Keratinocyte (primary cell): ENCODE data around the gene BCOR.

ENCODE experiments used
- EZH2 ChIP-seq: IDR thresholded peaks from one replicate; pipeline ENCODE4 v1.6.1; 2012; ENCODE audit warnings: inconsistent platforms, mild to moderate bottlenecking, low read length, moderate library complexity
- TF ChIP-seq, protein P1 (sequence below), 3 experiments: IDR thresholded peaks in 1 of 3; conservative IDR thresholded peaks in 1 of 3; optimal IDR thresholded peaks in 1 of 3; 2 replicates in 2 of 3; 3 replicates in 1 of 3; pipeline versions ENCODE3 to v1.5.1; 2011; ENCODE audit warnings: low read length in 3 of 3, mild to moderate bottlenecking in 3 of 3, moderate library complexity in 2 of 3, control low read depth in 1 of 3, inconsistent platforms in 1 of 3; ENCODE audit not compliant: insufficient read depth in 2 of 3; ENCODE audit errors: extremely low read depth in 1 of 3

DNA sequence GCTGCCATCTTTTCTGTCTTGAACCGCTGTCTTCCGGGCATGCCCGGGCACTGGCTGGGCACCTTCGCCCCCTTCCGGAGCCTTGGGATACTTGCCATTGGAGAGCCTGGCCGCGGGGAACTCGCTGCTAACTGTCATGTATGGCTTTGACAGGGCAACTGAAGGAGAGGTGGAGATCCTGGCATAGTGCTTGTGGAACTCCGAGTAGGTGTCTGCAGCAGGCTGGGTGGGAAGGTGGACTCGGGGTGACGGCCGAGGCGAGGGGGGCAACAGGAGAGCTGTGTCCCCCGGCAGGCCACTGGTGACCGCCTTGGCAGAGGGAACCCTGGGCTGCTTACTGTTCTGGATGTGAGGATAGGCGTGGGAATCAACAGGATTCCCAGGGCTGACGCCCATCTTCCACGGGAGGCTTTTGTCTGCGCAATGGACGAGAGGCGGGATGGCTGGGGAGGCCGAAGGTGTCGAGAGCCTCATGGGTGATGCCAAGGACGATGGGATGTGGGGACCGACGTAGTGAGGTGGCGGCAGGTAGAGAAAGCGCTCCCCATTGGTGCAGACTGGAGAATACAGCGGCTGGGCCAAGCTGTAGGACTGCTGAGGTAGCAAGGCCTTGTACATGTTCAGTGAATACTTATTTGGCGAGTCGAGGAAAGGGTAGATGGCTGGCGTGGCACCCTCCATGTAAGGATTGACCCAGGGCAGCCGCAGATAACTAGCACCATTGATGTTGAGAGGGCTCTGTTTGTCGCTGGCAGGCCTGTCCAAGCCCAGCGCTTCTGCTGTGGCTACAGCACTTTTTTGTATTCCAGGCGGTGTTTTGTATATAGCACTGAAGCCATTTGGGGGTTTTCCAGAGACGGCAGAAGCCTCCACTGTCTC lies 23.4 kb downstream of the BCOR start:
- TF ChIP-seq, protein P1, sequence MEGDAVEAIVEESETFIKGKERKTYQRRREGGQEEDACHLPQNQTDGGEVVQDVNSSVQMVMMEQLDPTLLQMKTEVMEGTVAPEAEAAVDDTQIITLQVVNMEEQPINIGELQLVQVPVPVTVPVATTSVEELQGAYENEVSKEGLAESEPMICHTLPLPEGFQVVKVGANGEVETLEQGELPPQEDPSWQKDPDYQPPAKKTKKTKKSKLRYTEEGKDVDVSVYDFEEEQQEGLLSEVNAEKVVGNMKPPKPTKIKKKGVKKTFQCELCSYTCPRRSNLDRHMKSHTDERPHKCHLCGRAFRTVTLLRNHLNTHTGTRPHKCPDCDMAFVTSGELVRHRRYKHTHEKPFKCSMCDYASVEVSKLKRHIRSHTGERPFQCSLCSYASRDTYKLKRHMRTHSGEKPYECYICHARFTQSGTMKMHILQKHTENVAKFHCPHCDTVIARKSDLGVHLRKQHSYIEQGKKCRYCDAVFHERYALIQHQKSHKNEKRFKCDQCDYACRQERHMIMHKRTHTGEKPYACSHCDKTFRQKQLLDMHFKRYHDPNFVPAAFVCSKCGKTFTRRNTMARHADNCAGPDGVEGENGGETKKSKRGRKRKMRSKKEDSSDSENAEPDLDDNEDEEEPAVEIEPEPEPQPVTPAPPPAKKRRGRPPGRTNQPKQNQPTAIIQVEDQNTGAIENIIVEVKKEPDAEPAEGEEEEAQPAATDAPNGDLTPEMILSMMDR (optimal IDR thresholded peaks at IDR 0.05 in 1 of 3, IDR thresholded peaks at IDR 0.05 in 1 of 3, conservative IDR thresholded peaks at IDR 0.05 in 1 of 3; ENCODE audit: extremely low read depth in 1 of 3, insufficient read depth in 2 of 3, low read length in 3 of 3): no peak
- no peak for TF ChIP-seq EZH2
